Omental fat pad (tissue), 4 donors: ENCODE measurements around the gene RGSL1. TPM values are rescaled to one million over a fixed set of nuclear protein-coding genes. Genes with fewer than 3 reads are reported as not detected.
"Not testable (repeated sequence)": the region's sequence is repeated elsewhere in the genome, so short reads cannot be mapped to it uniquely, and the experiment has no call there.

ENCODE experiments used
- ATAC-seq: fragments of 150-250 bp; one replicate; pipeline ENCODE4 v1.9.1; 2016; ENCODE audit warnings: mild to moderate bottlenecking, moderate library complexity; ENCODE audit not compliant: low FRiP score
- DNase-seq: peaks from one replicate; pipeline ENCODE4 v3.0.0-alpha.2; 2019; ENCODE audit warnings: low spot score
- total RNA-seq, 4 donors: library from RNA; depleted of rRNA; stranded (reverse); fragments of >200 nt; gene quantifications; one replicate each; pipeline ENCODE4 v1.1.0, GENCODE V29; 2016
- TF ChIP-seq, protein P1 (sequence below), 3 donors: fragments of 450-650 bp; IDR thresholded peaks; one replicate each; pipeline ENCODE4 v1.5.1; 2016 to 2017; ENCODE audit warnings: antibody characterized with exemption in 3 of 3, mild to moderate bottlenecking in 3 of 3, moderate library complexity in 2 of 3

RGSL1 gene
- total RNA-seq, 4 donors from 2014 or later: 1.7 TPM; not detected in 3

DNA sequence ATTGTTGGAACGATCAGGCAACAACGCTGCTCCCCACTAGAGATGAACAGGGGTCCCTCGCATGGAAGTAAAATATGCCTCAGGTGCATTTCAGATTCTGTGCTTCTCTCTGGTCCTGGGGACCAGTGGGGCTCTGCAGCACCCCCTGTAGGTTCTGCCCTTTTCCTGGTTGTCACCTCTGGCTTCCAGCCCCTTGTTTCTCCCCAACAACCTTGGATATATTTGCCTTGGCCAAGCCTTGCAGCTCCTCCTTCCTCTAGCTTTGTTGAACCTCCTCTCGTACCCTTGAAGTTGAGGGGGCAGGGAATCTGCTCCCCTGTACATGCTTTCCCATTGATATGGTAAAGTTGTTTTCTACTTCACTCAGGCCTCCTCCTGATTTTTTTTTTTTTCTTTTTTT, 5.4 kb upstream of the RGSL1 start:
- no peak for ATAC-seq
- TF ChIP-seq, protein P1, sequence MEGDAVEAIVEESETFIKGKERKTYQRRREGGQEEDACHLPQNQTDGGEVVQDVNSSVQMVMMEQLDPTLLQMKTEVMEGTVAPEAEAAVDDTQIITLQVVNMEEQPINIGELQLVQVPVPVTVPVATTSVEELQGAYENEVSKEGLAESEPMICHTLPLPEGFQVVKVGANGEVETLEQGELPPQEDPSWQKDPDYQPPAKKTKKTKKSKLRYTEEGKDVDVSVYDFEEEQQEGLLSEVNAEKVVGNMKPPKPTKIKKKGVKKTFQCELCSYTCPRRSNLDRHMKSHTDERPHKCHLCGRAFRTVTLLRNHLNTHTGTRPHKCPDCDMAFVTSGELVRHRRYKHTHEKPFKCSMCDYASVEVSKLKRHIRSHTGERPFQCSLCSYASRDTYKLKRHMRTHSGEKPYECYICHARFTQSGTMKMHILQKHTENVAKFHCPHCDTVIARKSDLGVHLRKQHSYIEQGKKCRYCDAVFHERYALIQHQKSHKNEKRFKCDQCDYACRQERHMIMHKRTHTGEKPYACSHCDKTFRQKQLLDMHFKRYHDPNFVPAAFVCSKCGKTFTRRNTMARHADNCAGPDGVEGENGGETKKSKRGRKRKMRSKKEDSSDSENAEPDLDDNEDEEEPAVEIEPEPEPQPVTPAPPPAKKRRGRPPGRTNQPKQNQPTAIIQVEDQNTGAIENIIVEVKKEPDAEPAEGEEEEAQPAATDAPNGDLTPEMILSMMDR (IDR thresholded peaks at IDR 0.05): no peak
- no peak for DNase-seq

DNA sequence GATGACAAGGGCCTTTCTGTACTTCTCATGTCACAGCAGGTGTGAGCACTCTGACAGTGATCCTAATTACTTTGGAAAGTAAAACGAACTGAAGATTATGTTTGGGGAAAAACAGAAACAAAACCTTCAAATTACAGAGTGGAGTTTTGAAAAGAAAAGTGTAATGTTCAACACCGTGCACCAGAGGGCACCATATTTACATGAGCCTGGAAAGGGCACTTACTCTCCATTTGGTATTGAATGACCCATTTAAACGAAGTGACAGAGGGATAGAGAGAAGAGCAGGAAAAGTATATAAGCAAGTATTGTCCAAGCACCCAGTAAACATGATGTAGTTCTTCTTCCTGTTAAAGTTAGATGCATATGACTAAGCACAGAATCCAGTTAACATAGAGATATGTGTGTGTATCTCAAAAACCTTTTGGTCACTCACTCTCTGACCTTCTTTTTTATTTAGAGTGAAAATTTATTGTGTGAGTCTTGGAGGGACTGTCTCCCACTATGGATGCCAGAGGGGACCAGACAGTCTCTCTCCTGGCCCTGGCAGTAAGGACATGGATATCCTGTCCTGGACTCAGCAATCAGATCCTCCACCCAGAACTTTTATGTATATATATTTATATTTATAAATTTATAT, 3.8 kb upstream of the RGSL1 start:
- DNase-seq (no peak), ATAC-seq (no peak)
- TF ChIP-seq, protein P1 (IDR thresholded peaks at IDR 0.05): peak in 1 of 3 donors; percentile 5

GRCh38 chr1:182447124-182447523, 2.8 kb upstream of the RGSL1 start:
- DNase-seq, ATAC-seq: not testable (repeated sequence)

DNA sequence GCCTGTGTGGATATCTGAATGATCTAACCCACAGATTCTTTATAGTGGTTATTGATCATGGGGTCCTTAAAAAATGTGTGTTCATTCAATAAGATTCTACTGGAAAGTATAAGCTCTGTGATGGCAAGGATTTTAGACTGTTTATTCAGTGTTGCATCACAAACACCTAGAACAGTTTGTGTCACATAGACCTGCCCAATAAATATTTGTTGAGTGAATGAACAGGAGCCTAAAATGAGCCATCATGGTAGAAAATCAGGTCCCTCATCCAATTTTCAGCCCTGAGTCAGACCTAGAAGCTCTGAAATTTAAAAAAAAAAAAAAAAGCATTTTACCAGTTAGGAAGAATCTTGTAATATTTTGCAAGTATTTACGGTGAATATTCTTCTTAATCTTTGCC, 2.3 kb upstream of the RGSL1 start:
- no peak for ATAC-seq
- DNase-seq: no peak
- TF ChIP-seq, protein P1 (IDR thresholded peaks at IDR 0.05): no peak

DNA sequence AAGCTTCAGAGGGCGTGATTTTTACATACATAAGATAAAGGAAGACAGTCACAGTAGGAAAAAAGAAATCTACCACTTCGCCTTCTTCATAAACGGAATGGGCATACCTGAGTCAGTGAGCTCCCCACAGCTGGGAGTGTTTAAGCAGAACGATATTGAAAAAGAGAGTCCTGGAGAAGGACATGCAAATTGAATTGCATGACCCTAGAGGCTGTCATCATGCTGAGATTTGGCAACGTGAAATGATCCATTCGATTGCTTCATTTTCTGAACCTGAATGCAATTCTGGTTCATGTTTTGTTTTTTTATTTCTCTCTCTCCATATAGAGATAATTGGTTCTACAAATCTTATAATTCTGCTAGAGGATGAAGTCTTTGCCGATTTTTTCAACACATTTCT, 3.7 kb downstream of the RGSL1 start:
- no peak for DNase-seq
- TF ChIP-seq, protein P1 (IDR thresholded peaks at IDR 0.05): no peak
- no peak for ATAC-seq

DNA sequence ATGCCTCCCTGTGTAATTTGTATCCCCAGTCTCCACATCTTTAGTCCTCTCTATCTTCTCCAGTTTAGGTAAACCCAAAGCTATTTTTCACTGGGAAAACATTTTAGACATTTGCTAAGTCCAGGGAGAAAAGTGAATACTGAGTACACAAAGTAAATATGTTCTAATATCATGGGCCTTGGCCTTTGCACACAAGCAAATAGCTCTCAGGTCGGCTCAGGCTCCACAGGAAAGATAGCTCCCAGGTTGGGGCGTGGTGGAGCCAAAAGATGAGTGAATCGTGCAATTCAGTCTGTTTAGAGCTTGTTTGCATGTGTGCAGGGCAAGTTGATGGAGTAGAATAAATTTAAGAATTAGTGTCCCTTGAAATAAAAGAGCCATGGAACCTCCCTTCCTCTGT, 7.9 kb downstream of the RGSL1 start:
- no peak for DNase-seq
- ATAC-seq: no peak
- TF ChIP-seq, protein P1 (IDR thresholded peaks at IDR 0.05): no peak

GRCh38 chr1:182459949-182460348, 10.0 kb downstream of the RGSL1 start:
- ATAC-seq: no peak
- TF ChIP-seq, protein P1 (IDR thresholded peaks at IDR 0.05): no peak
- no peak for DNase-seq
